CMK (cell line): ENCODE data around the gene MKRN1.
A peak's percentile ranks its signal among the peaks of the same experiment; 100 is the strongest.
"Not testable (repeated sequence)": the region's sequence is repeated elsewhere in the genome, so short reads cannot be mapped to it uniquely, and the experiment has no call there.

Experiments
- DNase-seq: peaks from one replicate; pipeline ENCODE4 v3.0.0-alpha.2; 2010; ENCODE audit warnings: low read depth

Gene MKRN1

GRCh38 chr7:140479062-140479738 lies at the start of gene MKRN1:
Gene MKRN1, minus strand, starts transcription at chr7:140479505. Its CDS starts 161 bp downstream, at chr7:140479344.
- peak; percentile 81 for DNase-seq

- no peak for DNase-seq
These were observed 47.7 kb upstream of the MKRN1 start for GRCh38 chr7:140526787-140527664.

GRCh38 chr7:140526214-140526613 lies 46.9 kb upstream of the MKRN1 start:
- no peak for DNase-seq

GRCh38 chr7:140525743-140526142 lies 46.4 kb upstream of the MKRN1 start:
- DNase-seq: no peak

- no peak for DNase-seq
These were observed 42.1 kb upstream of the MKRN1 start for GRCh38 chr7:140521421-140521820.

- DNase-seq: no peak
These were observed 39.7 kb upstream of the MKRN1 start for GRCh38 chr7:140519007-140519399.

- no peak for DNase-seq
These were observed 39.2 kb upstream of the MKRN1 start for GRCh38 chr7:140518370-140519006.

- DNase-seq: peak; percentile 66
These were observed 38.5 kb upstream of the MKRN1 start for GRCh38 chr7:140517546-140518369.

GRCh38 chr7:140512317-140513000 lies 33.2 kb upstream of the MKRN1 start:
- DNase-seq: no peak

GRCh38 chr7:140509789-140510188 lies 30.5 kb upstream of the MKRN1 start:
- DNase-seq: no peak

GRCh38 chr7:140507556-140507955 lies 28.3 kb upstream of the MKRN1 start:
- not testable (repeated sequence) for DNase-seq

GRCh38 chr7:140506788-140507464 lies 27.6 kb upstream of the MKRN1 start:
- no peak for DNase-seq

GRCh38 chr7:140501966-140502365 lies 22.7 kb upstream of the MKRN1 start:
- DNase-seq: no peak

GRCh38 chr7:140497807-140498206 lies 18.5 kb upstream of the MKRN1 start:
- not testable (repeated sequence) for DNase-seq

GRCh38 chr7:140497241-140497769 lies 18.0 kb upstream of the MKRN1 start:
- no peak for DNase-seq

GRCh38 chr7:140495514-140496097 lies 16.3 kb upstream of the MKRN1 start:
- DNase-seq: no peak

GRCh38 chr7:140494867-140495266 lies 15.6 kb upstream of the MKRN1 start:
- DNase-seq: no peak

GRCh38 chr7:140489026-140489359 lies 9.7 kb upstream of the MKRN1 start:
- DNase-seq: no peak

- no peak for DNase-seq
These were observed 6.4 kb upstream of the MKRN1 start for GRCh38 chr7:140485500-140486265.
